Cardiac ventricle fibroblast (primary cell): ENCODE measurements around the gene RBM22. TPM values are rescaled to one million over a fixed set of nuclear protein-coding genes. Genes with fewer than 3 reads are reported as not detected.

Source experiments
- total RNA-seq: library from RNA; depleted of rRNA; stranded (reverse); fragments of >200 nt; gene quantifications from 2 replicates; pipeline ENCODE4 v1.2.3, GENCODE V29; 2015

Gene RBM22
- 32.4 and 37.4 TPM in 2 replicates for total RNA-seq

DNA sequence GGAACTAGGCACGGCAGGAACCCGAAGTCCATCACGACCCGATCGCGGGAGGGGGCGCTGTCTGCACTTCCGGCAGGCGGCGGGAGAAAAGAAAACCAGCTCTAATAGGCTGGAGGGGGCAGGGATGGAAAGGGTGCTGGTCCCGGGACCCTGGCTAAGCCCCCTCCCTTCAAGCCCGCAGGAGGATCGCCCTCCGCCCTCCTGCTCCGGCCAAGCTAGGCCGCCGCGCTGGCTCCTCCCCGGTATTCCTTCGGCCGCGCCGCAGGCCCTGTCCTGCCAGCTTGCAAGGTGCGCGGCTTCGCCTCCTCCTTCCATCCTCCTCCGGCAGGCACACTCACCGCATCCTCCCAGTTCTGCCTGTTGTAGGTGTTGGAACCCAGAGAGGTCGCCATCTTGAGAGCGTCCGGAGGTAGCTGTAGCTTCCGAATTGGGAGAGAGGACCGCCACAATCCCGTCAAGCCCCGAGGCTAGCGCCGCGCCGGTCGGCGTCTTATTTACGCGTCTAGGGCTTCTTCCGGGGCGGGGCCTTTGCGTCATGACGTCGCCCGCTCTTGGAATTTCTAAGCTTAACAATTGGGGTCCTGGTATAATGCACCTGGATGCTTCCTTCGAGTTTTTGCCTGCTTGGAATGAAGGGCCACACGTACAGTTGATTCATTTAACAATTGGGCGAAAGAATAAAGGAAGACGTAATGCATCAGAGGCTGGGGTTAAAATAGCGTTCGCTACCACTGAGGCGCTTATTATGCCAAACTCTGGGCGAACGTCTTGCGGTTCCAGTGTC is at the start of gene RBM22:
Gene RBM22 (minus strand): TSS at position 469 of the 784 bp plus-strand sequence. CDS start 77 bp downstream, at position 392.

DNA sequence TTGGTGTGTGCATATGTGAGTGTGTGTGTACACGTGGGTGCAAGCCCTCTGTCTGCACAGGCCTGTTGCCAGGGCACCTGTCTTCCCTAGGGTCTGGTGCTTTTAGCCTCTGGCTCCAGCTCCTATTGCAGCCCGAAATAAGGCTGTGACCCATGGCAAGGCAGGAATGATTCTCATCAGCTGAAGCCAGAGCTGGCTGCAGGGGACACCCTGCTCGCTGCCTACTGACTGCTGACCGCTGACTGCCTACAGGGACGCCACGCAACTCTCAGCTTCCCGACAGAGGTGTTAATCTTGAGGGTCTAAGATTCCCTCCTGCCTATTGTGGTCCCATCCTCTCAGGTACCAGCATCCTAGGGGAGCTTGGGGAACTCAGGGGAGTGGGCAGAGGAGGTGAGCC is 39.8 kb downstream of the RBM22 start, which contains the start of gene MYOZ3:
Gene MYOZ3 (plus strand): TSS at position 166 of the 400 bp plus-strand sequence. CDS start 1,691 bp downstream, outside the sequence.

Other genes starting within 250 kb of the RBM22 start
- gene NDST1, start 192.9 kb downstream of the RBM22 start, total RNA-seq, result 98.7 and 108 TPM in 2 replicates
- gene SYNPO, start 60.4 kb downstream of the RBM22 start, total RNA-seq, result 20.6 and 23.8 TPM in 2 replicates
- gene MYOZ3, start 39.8 kb downstream of the RBM22 start, total RNA-seq, result 0.20 and 2.0 TPM in 2 replicates
- 54.2 and 57.0 TPM in 2 replicates for gene DCTN4, start 58.0 kb upstream of the RBM22 start, total RNA-seq
- gene SMIM3, start 77.7 kb upstream of the RBM22 start, total RNA-seq, result 53.3 and 62.1 TPM in 2 replicates
- gene IRGM, start 145.5 kb upstream of the RBM22 start, total RNA-seq, result not detected in 2 replicates
- gene ZNF300, start 203.9 kb upstream of the RBM22 start, total RNA-seq, result 2.6 and 3.8 TPM in 2 replicates